ENCODE results near the gene OMP.

The OMP gene

GRCh38 chr11:77144196-77144856 is 41.7 kb downstream of the OMP start:
- DNase-seq, result no peak

GRCh38 chr11:77144857-77145428 is 42.3 kb downstream of the OMP start:
- no peak for DNase-seq

GRCh38 chr11:77146261-77147035 is 43.8 kb downstream of the OMP start:
- no peak for DNase-seq

- DNase-seq, result no peak
Measured at GRCh38 chr11:77147036-77147315, 44.3 kb downstream of the OMP start.

- DNase-seq, result no peak
Measured at GRCh38 chr11:77147668-77148321, 45.2 kb downstream of the OMP start.

- DNase-seq, result no peak
Measured at GRCh38 chr11:77148963-77149715, 46.5 kb downstream of the OMP start.

- DNase-seq, result no peak
Measured at GRCh38 chr11:77149716-77150392, 47.2 kb downstream of the OMP start.

GRCh38 chr11:77150836-77151235 is 48.2 kb downstream of the OMP start:
- DNase-seq, result no peak

GRCh38 chr11:77151804-77152509 is 49.3 kb downstream of the OMP start:
- peak; percentile 13 for DNase-seq

GRCh38 chr11:77152846-77153245 is 50.2 kb downstream of the OMP start:
- DNase-seq, result no peak
